H1 (cell line): ENCODE measurements around the gene YWHAB. TPM values are rescaled to one million over a fixed set of nuclear protein-coding genes. Genes with fewer than 3 reads are reported as not detected.

Experiments used
- ATF3 ChIP-seq: IDR thresholded peaks from 2 replicates; pipeline ENCODE4 v1.6.1; 2011; ENCODE audit warnings: low read depth, mild to moderate bottlenecking, low read length; ENCODE audit not compliant: insufficient read depth
- BRCA1 ChIP-seq: IDR thresholded peaks from 2 replicates; pipeline ENCODE4 v1.6.1; 2012; ENCODE audit warnings: low read depth, low read length, improper control_type of control experiment
- CBX5 ChIP-seq: fragments of 300-800, 300-1000 bp; sonication (generic); IDR thresholded peaks from 2 replicates; pipeline ENCODE4 v1.7.1; 2016; ENCODE audit warnings: antibody characterized with exemption, low read length, low read depth
- CBX8 ChIP-seq: fragments of 300-800, 300-1000 bp; sonication (generic); IDR thresholded peaks from 2 replicates; pipeline ENCODE4 v1.7.1; 2016; ENCODE audit warnings: low read depth, low read length, borderline replicate concordance
- CEBPB ChIP-seq: IDR thresholded peaks from 2 replicates; pipeline ENCODE4 v1.6.1; 2012; ENCODE audit warnings: low read depth, low read length
- CHD1 ChIP-seq: IDR thresholded peaks from 2 replicates; pipeline ENCODE4 v1.6.1; 2012; ENCODE audit warnings: low read depth, low read length, improper control_type of control experiment
- CTBP2 ChIP-seq: IDR thresholded peaks from 2 replicates; pipeline ENCODE4 v1.7.0; 2011; ENCODE audit warnings: borderline replicate concordance, mild to moderate bottlenecking, moderate library complexity, mixed read lengths, low read length; ENCODE audit not compliant: insufficient read depth, insufficient read length
- EZH2 ChIP-seq: fragments of 200-600 bp; sonication (generic); IDR thresholded peaks from 2 replicates; pipeline ENCODE4 v1.7.1; 2012; ENCODE audit warnings: low read depth, mild to moderate bottlenecking, moderate library complexity, low read length, inconsistent platforms; ENCODE audit not compliant: severe bottlenecking
- JUND ChIP-seq: IDR thresholded peaks from 2 replicates; pipeline ENCODE4 v1.6.1; 2011; ENCODE audit warnings: mild to moderate bottlenecking, improper control_type of control experiment, low read length
- KDM4A ChIP-seq: IDR thresholded peaks from one replicate; pipeline ENCODE4 v1.7.1; 2012; ENCODE audit warnings: low read depth, mild to moderate bottlenecking, moderate library complexity, low read length, inconsistent platforms; ENCODE audit not compliant: severe bottlenecking
- SAP30 ChIP-seq: fragments of 300-600 bp; sonication (generic); IDR thresholded peaks from 2 replicates; pipeline ENCODE4 v1.7.1; 2012; ENCODE audit warnings: low read length, moderate library complexity, mild to moderate bottlenecking, inconsistent platforms; ENCODE audit not compliant: insufficient read depth, insufficient replicate concordance
- SIN3A ChIP-seq, 2 experiments: IDR thresholded peaks in 1 of 2; conservative IDR thresholded peaks in 1 of 2; 2 replicates each; pipeline ENCODE4 v1.6.1; 2011 to 2012; ENCODE audit warnings: low read length in 2 of 2, improper control_type of control experiment in 1 of 2, low read depth in 1 of 2, mild to moderate bottlenecking in 1 of 2
- SIRT6 ChIP-seq: IDR thresholded peaks from one replicate; pipeline ENCODE4 v1.7.1; 2012; ENCODE audit warnings: low read length, inconsistent platforms
- TAF7 ChIP-seq: optimal IDR thresholded peaks from 2 replicates; pipeline ENCODE3; 2011; ENCODE audit warnings: low read depth, mild to moderate bottlenecking, inconsistent platforms, low read length, moderate library complexity, borderline replicate concordance
- polyA plus RNA-seq, 7 experiments: library from polyadenylated mRNA; depleted of rRNA in 3 of 7; stranded (reverse) in 5 of 7; unstranded in 2 of 7; fragments of >200 nt in 5 of 7; fragments of 200-250 nt in 2 of 7; gene quantifications; 1 replicate in 5 of 7; 2 replicates in 1 of 7; 4 replicates in 1 of 7; pipeline versions ENCODE4 v1.2.1 to v1.2.3, GENCODE V29; 2011 to 2013; ENCODE audit warnings: missing spikeins in 2 of 7, mixed read lengths in 2 of 7
- total RNA-seq: library from RNA; stranded (reverse); fragmentation: NEBNext Ultra II Directional; extraction: Animal tissue kit (Norgen Biotek cat#: 25700); gene quantifications from 2 replicates; pipeline ENCODE4 v1.2.1, GENCODE V29; 2021

The YWHAB gene
- total and polyA plus RNA-seq, 2 of the 8 experiments (the other 6 are each of a cell fraction or from before 2014, with no cell fraction given), result 72.9 to 256 TPM

- TF ChIP-seq SIN3A (conservative IDR thresholded peaks at IDR 0.05 in 1 of 2, IDR thresholded peaks at IDR 0.05 in 1 of 2; ENCODE audit: low read depth in 1 of 2, low read length in 2 of 2) (peak in 1 of 2 experiments; percentile 59; a peak in 1 of 4 replicates), ATF3 (no peak), CEBPB (no peak), CHD1 (no peak), TAF7 (peak; percentile 25), EZH2 (no peak), CBX5 (no peak), CTBP2 (no peak), SIRT6 (no peak), SAP30 (no peak), JUND (no peak), KDM4A (peak; percentile 80), BRCA1 (no peak), CBX8 (no peak)
These were observed 24.6 kb downstream of the YWHAB start, which contains the start of gene PABPC1L (continued) for GRCh38 chr20:44909872-44910689.
